ENCODE data around the gene GOLGA6L22.
"Not testable (repeated sequence)": the region's sequence is repeated elsewhere in the genome, so short reads cannot be mapped to it uniquely, and the experiment has no call there.

GRCh38 chr15:22497200-22497599 is 38.5 kb downstream of the GOLGA6L22 start:
- not testable (repeated sequence) for TF ChIP-seq EZH2 (IDR thresholded peaks at IDR 0.05; ENCODE audit: insufficient read depth, poor library complexity, severe bottlenecking); EZH2phosphoT487 (IDR thresholded peaks at IDR 0.05; ENCODE audit: insufficient read depth, low read depth)
